Lower lobe of right lung (tissue), 2 donors: ENCODE results near the gene XIRP2. TPM values are rescaled to one million over a fixed set of nuclear protein-coding genes. Genes with fewer than 3 reads are reported as not detected.

ENCODE experiments used
- ATAC-seq, 2 donors: fragments of 200-7000 bp; cut with Tn5 transposase; one replicate each; pipeline ENCODE4 v1.9.1; 2020 to 2022; ENCODE audit warnings: mild to moderate bottlenecking in 2 of 2, moderate library complexity in 2 of 2
- DNase-seq: peaks from one replicate; pipeline ENCODE4 v3.0.0-alpha.2; 2020
- H3K27ac ChIP-seq: fragments of 200-600 bp; one replicate; pipeline ENCODE4 v1.8.0; 2022
- H3K27me3 ChIP-seq: fragments of 200-600 bp; one replicate; pipeline ENCODE4 v1.8.0; 2022; ENCODE audit warnings: low read depth
- H3K36me3 ChIP-seq: fragments of 200-600 bp; one replicate; pipeline ENCODE4 v1.8.0; 2022; ENCODE audit warnings: mild to moderate bottlenecking
- H3K4me1 ChIP-seq: fragments of 200-600 bp; one replicate; pipeline ENCODE4 v1.8.0; 2022
- H3K4me3 ChIP-seq: fragments of 200-600 bp; one replicate; pipeline ENCODE4 v1.8.0; 2022; ENCODE audit warnings: mild to moderate bottlenecking
- H3K9me3 ChIP-seq: fragments of 200-600 bp; one replicate; pipeline ENCODE4 v1.8.0; 2022
- CTCF ChIP-seq: fragments of 200-600 bp; IDR thresholded peaks from one replicate; pipeline ENCODE4 v1.8.0; 2022; ENCODE audit warnings: antibody characterized with exemption, mild to moderate bottlenecking
- intact Hi-C: fragments of 100-400 bp; cut with DNase I; formaldehyde crosslinking; loops from one replicate; pipeline ENCODE4 v1.11.0; 2022
- total RNA-seq: library from RNA; stranded (reverse); fragmentation: NEBNext Ultra II Directional; extraction: Animal tissue kit (Norgen Biotek cat#: 25700); gene quantifications from one replicate; pipeline ENCODE4 v1.2.1, GENCODE V29; 2021
- donor health status: DM: no; HTN: yes; CAD: no; lungs with severe emphysema.

XIRP2 gene
- total RNA-seq, 1 donor from 2014 or later, result 0.18 TPM

- intact Hi-C loops, result no loop called here
- no peak overlapping the region for H3K4me3 ChIP-seq
- no peak for ATAC-seq
- H3K36me3 ChIP-seq, result no peaks in the 10 kb centered on the region
- no peaks in the 10 kb centered on the region for H3K9me3 ChIP-seq
- no peaks in the 10 kb centered on the region for H3K4me1 ChIP-seq
- no peak for DNase-seq
- no peaks in the 10 kb centered on the region for H3K27me3 ChIP-seq
- no peak for TF ChIP-seq CTCF
- H3K27ac ChIP-seq, result no peak overlapping the region
Measured at GRCh38 chr2:167140330-167140729, 252.1 kb downstream of the XIRP2 start.

- Histone ChIP-seq H3K4me3 (no peak overlapping the region), H3K9me3 (no peaks in the 10 kb centered on the region), H3K27me3 (no peaks in the 10 kb centered on the region), H3K36me3 (no peaks in the 10 kb centered on the region), H3K27ac (no peak overlapping the region), H3K4me1 (no peaks in the 10 kb centered on the region)
- ATAC-seq (no peak), DNase-seq (no peak)
- TF ChIP-seq CTCF, result no peak
- intact Hi-C loops, result no loop called here
Measured at GRCh38 chr2:167140767-167141166, 252.5 kb downstream of the XIRP2 start.

- ATAC-seq, result no peak
- intact Hi-C loops, result no loop called here
- no peak overlapping the region for H3K4me3 ChIP-seq
- DNase-seq, result no peak
- H3K9me3 ChIP-seq, result no peaks in the 10 kb centered on the region
- no peaks in the 10 kb centered on the region for H3K36me3 ChIP-seq
- H3K4me1 ChIP-seq, result no peaks in the 10 kb centered on the region
- H3K27me3 ChIP-seq, result no peaks in the 10 kb centered on the region
- no peak for TF ChIP-seq CTCF
- H3K27ac ChIP-seq, result no peak overlapping the region
Measured at GRCh38 chr2:167142554-167142953, 254.3 kb downstream of the XIRP2 start.

- no peaks in the 10 kb centered on the region for H3K9me3 ChIP-seq
- no peak overlapping the region for H3K27ac ChIP-seq
- no peak for ATAC-seq
- intact Hi-C loops, result no loop called here
- no peak overlapping the region for H3K4me3 ChIP-seq
- H3K27me3 ChIP-seq, result no peaks in the 10 kb centered on the region
- no peaks in the 10 kb centered on the region for H3K4me1 ChIP-seq
- DNase-seq, result no peak
- no peaks in the 10 kb centered on the region for H3K36me3 ChIP-seq
- TF ChIP-seq CTCF, result no peak
Measured at GRCh38 chr2:167144179-167144898, 256.1 kb downstream of the XIRP2 start.

- Histone ChIP-seq H3K27me3 (no peaks in the 10 kb centered on the region), H3K9me3 (no peaks in the 10 kb centered on the region), H3K4me3 (no peak overlapping the region), H3K4me1 (no peaks in the 10 kb centered on the region), H3K27ac (no peak overlapping the region), H3K36me3 (no peaks in the 10 kb centered on the region)
- no peak for TF ChIP-seq CTCF
- intact Hi-C loops, result no loop called here
- DNase-seq (no peak), ATAC-seq (no peak)
Measured at GRCh38 chr2:167147271-167147941, 259.1 kb downstream of the XIRP2 start.
